Suprapubic skin (tissue), 4 donors: ENCODE measurements around the gene RPP14. TPM values are rescaled to one million over a fixed set of nuclear protein-coding genes. Genes with fewer than 3 reads are reported as not detected.

Source experiments
- DNase-seq, 2 donors: peaks; one replicate each; pipeline ENCODE4 v3.0.0-alpha.2; 2019; ENCODE audit warnings: low spot score in 2 of 2
- H3K27ac ChIP-seq: fragments of 200-600 bp; sonication (generic); one replicate; pipeline ENCODE4 v1.5.1; 2019
- H3K27me3 ChIP-seq: fragments of 200-600 bp; sonication (generic); one replicate; pipeline ENCODE4 v1.5.1; 2019
- H3K36me3 ChIP-seq: fragments of 200-600 bp; sonication (generic); one replicate; pipeline ENCODE4 v1.5.1; 2019
- H3K4me1 ChIP-seq: fragments of 200-600 bp; sonication (generic); one replicate; pipeline ENCODE4 v1.5.1; 2019
- H3K4me3 ChIP-seq: fragments of 200-600 bp; sonication (generic); one replicate; pipeline ENCODE4 v1.5.1; 2019; ENCODE audit warnings: mild to moderate bottlenecking
- H3K9me3 ChIP-seq: fragments of 200-600 bp; sonication (generic); one replicate; pipeline ENCODE4 v1.5.1; 2019
- CTCF ChIP-seq, 2 donors: fragments of 200-600 bp in 1 of 2; fragments of 450-650 bp in 1 of 2; sonication (generic) in 1 of 2; IDR thresholded peaks; one replicate each; pipeline ENCODE4 v1.5.1; 2016 to 2019; ENCODE audit warnings: antibody characterized with exemption in 2 of 2, mild to moderate bottlenecking in 1 of 2, moderate library complexity in 1 of 2
- EP300 ChIP-seq: sonication (generic); formaldehyde crosslinking; IDR thresholded peaks from one replicate; pipeline ENCODE4 v1.6.1; 2017; ENCODE audit warnings: antibody characterized with exemption
- POLR2A ChIP-seq, 2 donors: fragments of 450-650 bp; IDR thresholded peaks; one replicate each; pipeline ENCODE4 v1.6.1; 2017; ENCODE audit warnings: antibody characterized with exemption in 2 of 2, mild to moderate bottlenecking in 2 of 2, moderate library complexity in 2 of 2
- POLR2AphosphoS5 ChIP-seq, 3 donors: sonication (generic); formaldehyde crosslinking; IDR thresholded peaks; one replicate each; pipeline ENCODE4 v1.6.1; 2017; ENCODE audit warnings: antibody characterized with exemption in 3 of 3
- WGBS: methylation state at CpG from one replicate; pipeline ENCODE4 v1.1.5; 2018; 5-methylcytosine and 5-hydroxymethylcytosine counted together
- total RNA-seq, 4 donors: library from RNA; depleted of rRNA; stranded (reverse); fragments of >200 nt; gene quantifications; one replicate each; pipeline ENCODE4 v1.1.0, GENCODE V29; 2016

The RPP14 gene
- total RNA-seq, 4 donors from 2014 or later, result 5.0 to 9.9 (median 8.0) TPM

GRCh38 chr3:58329150-58329921 lies 23.3 kb downstream of the RPP14 start:
- Histone ChIP-seq H3K36me3 (no peaks in the 10 kb centered on the region), H3K27me3 (no peaks in the 10 kb centered on the region), H3K9me3 (no peaks in the 10 kb centered on the region), H3K4me3 (no peak overlapping the region), H3K27ac (no peak overlapping the region), H3K4me1 (peaks cover 32% of the 10 kb centered on the region)
- 89% methylated on average over 8 of the region's 8 CpGs for WGBS
- TF ChIP-seq EP300, result no peak
- TF ChIP-seq POLR2A (IDR thresholded peaks at IDR 0.05), result no peak
- no peak for TF ChIP-seq POLR2AphosphoS5 (IDR thresholded peaks at IDR 0.05)
- TF ChIP-seq CTCF (IDR thresholded peaks at IDR 0.05), result no peak
- no peak for DNase-seq

- no peak for DNase-seq
- no peak for TF ChIP-seq POLR2AphosphoS5 (IDR thresholded peaks at IDR 0.05)
- TF ChIP-seq EP300, result no peak
- TF ChIP-seq CTCF (IDR thresholded peaks at IDR 0.05), result no peak
- no peak for TF ChIP-seq POLR2A (IDR thresholded peaks at IDR 0.05)
- no peaks in the 10 kb centered on the region for H3K9me3 ChIP-seq
- H3K4me1 ChIP-seq, result peaks cover 35% of the 10 kb centered on the region
- 88% methylated on average over 5 of the region's 5 CpGs for WGBS
- no peaks in the 10 kb centered on the region for H3K36me3 ChIP-seq
- H3K27ac ChIP-seq, result no peak overlapping the region
- H3K4me3 ChIP-seq, result no peak overlapping the region
- H3K27me3 ChIP-seq, result no peaks in the 10 kb centered on the region
These were observed 23.9 kb downstream of the RPP14 start for GRCh38 chr3:58329922-58330413.

GRCh38 chr3:58331593-58332152 lies 25.6 kb downstream of the RPP14 start:
- Histone ChIP-seq H3K4me1 (peaks cover 40% of the 10 kb centered on the region), H3K27ac (no peak overlapping the region), H3K27me3 (no peaks in the 10 kb centered on the region), H3K36me3 (no peaks in the 10 kb centered on the region), H3K4me3 (no peak overlapping the region), H3K9me3 (no peaks in the 10 kb centered on the region)
- 57% methylated on average over 4 of the region's 4 CpGs for WGBS
- DNase-seq, result no peak
- TF ChIP-seq POLR2AphosphoS5 (IDR thresholded peaks at IDR 0.05), result no peak
- no peak for TF ChIP-seq CTCF (IDR thresholded peaks at IDR 0.05)
- no peak for TF ChIP-seq EP300
- TF ChIP-seq POLR2A (IDR thresholded peaks at IDR 0.05), result no peak

GRCh38 chr3:58332575-58333188 lies 26.6 kb downstream of the RPP14 start, which contains the start of gene PXK:
Gene PXK (plus strand): TSS chr3:58332892. CDS start chr3:58332989, 97 bp downstream.
- Histone ChIP-seq H3K9me3 (no peaks in the 10 kb centered on the region), H3K4me1 (peaks cover 40% of the 10 kb centered on the region), H3K36me3 (no peaks in the 10 kb centered on the region), H3K27me3 (no peaks in the 10 kb centered on the region), H3K4me3 (peak within 1 kb of the TSS; percentile 81), H3K27ac (peak within 1 kb of the TSS; percentile 72)
- TF ChIP-seq POLR2A (IDR thresholded peaks at IDR 0.05) (peak in 1 of 2 donors; percentile 26), CTCF (IDR thresholded peaks at IDR 0.05) (no peak)
- peak; percentile 79 to 87 for DNase-seq
- 5% methylated on average over 11 of the region's 79 CpGs for WGBS
